K562 (cell line): ENCODE data around the gene RMND5B. TPM values are rescaled to one million over a fixed set of nuclear protein-coding genes. Genes with fewer than 3 reads are reported as not detected.

ENCODE experiments used
- ARID1B ChIP-seq: fragments of 450-650 bp; IDR thresholded peaks from 2 replicates; pipeline ENCODE4 v1.6.1; 2016; ENCODE audit warnings: antibody characterized with exemption, mild to moderate bottlenecking, inconsistent platforms
- E2F4 ChIP-seq: sonication (generic); formaldehyde crosslinking; IDR thresholded peaks from 2 replicates; pipeline ENCODE4 v1.8.0; 2022; ENCODE audit warnings: mild to moderate bottlenecking, low read depth, missing genetic modification reagents
- ELK3 ChIP-seq: fragments of 450-650 bp; formaldehyde crosslinking; IDR thresholded peaks from 2 replicates; pipeline ENCODE4 v1.4.0; 2020; ENCODE audit warnings: mild to moderate bottlenecking
- FOXP1 ChIP-seq: sonication (generic); formaldehyde crosslinking; IDR thresholded peaks from 2 replicates; pipeline ENCODE4 v1.8.0; 2022; ENCODE audit warnings: mild to moderate bottlenecking, missing genetic modification reagents
- HDAC1 ChIP-seq, 2 experiments: fragments of 450-650 bp; IDR thresholded peaks; 2 replicates each; pipeline ENCODE4 v1.6.1; 2016 to 2017; ENCODE audit warnings: inconsistent platforms in 1 of 2, mild to moderate bottlenecking in 1 of 2, moderate library complexity in 1 of 2
- HNRNPUL1 ChIP-seq: fragments of 200-400 bp; formaldehyde crosslinking; IDR thresholded peaks from 2 replicates; pipeline ENCODE4 v1.6.1; 2017; ENCODE audit warnings: low read length
- JUN ChIP-seq, 2 experiments: sonication (generic) in 1 of 2; formaldehyde crosslinking in 1 of 2; IDR thresholded peaks; 2 replicates each; pipeline versions ENCODE4 v1.6.1 to v1.8.0; 2012 to 2022; ENCODE audit warnings: borderline replicate concordance in 2 of 2, mild to moderate bottlenecking in 2 of 2, improper control_type of control experiment in 1 of 2, low read depth in 1 of 2, low read length in 1 of 2, missing genetic modification reagents in 1 of 2
- MED1 ChIP-seq: sonication (generic); formaldehyde crosslinking; IDR thresholded peaks from 2 replicates; pipeline ENCODE4 v1.8.1; 2023; ENCODE audit warnings: missing genetic modification reagents, borderline replicate concordance
- MEIS2 ChIP-seq: fragments of 450-650 bp; IDR thresholded peaks from 2 replicates; pipeline ENCODE4 v1.6.1; 2014; ENCODE audit warnings: mild to moderate bottlenecking; ENCODE audit not compliant: partially characterized antibody
- SAP30 ChIP-seq: fragments of 200-600 bp; sonication (generic); IDR thresholded peaks from 2 replicates; pipeline ENCODE4 v1.6.1; 2012; ENCODE audit warnings: borderline replicate concordance, low read depth, mild to moderate bottlenecking, moderate library complexity, low read length, control low read depth, inconsistent platforms; ENCODE audit not compliant: insufficient read depth, poor library complexity, severe bottlenecking
- SIN3A ChIP-seq, 2 experiments: fragments of 150-350 bp in 1 of 2; IDR thresholded peaks; 2 replicates each; pipeline ENCODE4 v1.6.1; 2011 to 2016; ENCODE audit warnings: borderline replicate concordance in 2 of 2, low read depth in 2 of 2, low read length in 2 of 2, mild to moderate bottlenecking in 2 of 2, moderate library complexity in 2 of 2; ENCODE audit not compliant: control insufficient read depth in 1 of 2
- SMARCA4 ChIP-seq: fragments of 450-650 bp; IDR thresholded peaks from 2 replicates; pipeline ENCODE4 v1.6.1; 2016
- SREBF1 ChIP-seq: fragments of 150-350 bp; IDR thresholded peaks from 2 replicates; pipeline ENCODE4 v1.6.1; 2014; ENCODE audit warnings: antibody characterized with exemption, low read depth, low read length, borderline replicate concordance
- TCFL5 ChIP-seq: fragments of 250-450 bp; sonication (Bioruptor Pico); conservative IDR thresholded peaks from 2 replicates; pipeline ENCODE4 v1.6.1; 2021; ENCODE audit warnings: mild to moderate bottlenecking, moderate library complexity, matching md5 sums
- ZNF445 ChIP-seq: fragments of 250-450 bp; sonication (Bioruptor Pico); IDR thresholded peaks from 2 replicates; pipeline ENCODE4 v1.4.0; 2020; ENCODE audit warnings: low read depth, mild to moderate bottlenecking, moderate library complexity
- polyA plus RNA-seq, 8 experiments: library from polyadenylated mRNA; depleted of rRNA in 4 of 8; stranded (reverse) in 5 of 8; unstranded in 3 of 8; fragments of >200 nt; fragmentation: Nextera tagmentation in 2 of 8; fragmentation: Illumina TruSeq in 1 of 8; extraction: Ambion mirVana in 2 of 8; extraction: Trizol in 1 of 8; gene quantifications; 2 replicates each; pipeline versions ENCODE4 v1.2.1 to v1.2.3, GENCODE V29; 2011 to 2014; ENCODE audit warnings: inconsistent platforms in 1 of 8, missing spikeins in 1 of 8
- total RNA-seq, 7 experiments: library from RNA; depleted of rRNA in 6 of 7; stranded (reverse); fragments of >200 nt in 6 of 7; fragmentation: Illumina TruSeq in 2 of 7; extraction: Trizol in 2 of 7; gene quantifications; 2 replicates each; pipeline versions ENCODE4 v1.2.1 to v1.2.3, GENCODE V29; 2011 to 2021; ENCODE audit warnings: low replicate concordance in 1 of 7
- TF ChIP-seq, protein P1 (sequence below), 2 experiments: fragments of 450-650 bp in 1 of 2; IDR thresholded peaks; 2 replicates each; pipeline ENCODE4 v1.6.1; 2011 to 2017; ENCODE audit warnings: low read depth in 2 of 2, antibody characterized with exemption in 1 of 2, borderline replicate concordance in 1 of 2, low read length in 1 of 2, mild to moderate bottlenecking in 1 of 2, mixed read lengths in 1 of 2; ENCODE audit not compliant: control insufficient read depth in 1 of 2
- TF ChIP-seq, protein P2 (sequence below): fragments of 250-450 bp; sonication (Bioruptor Pico); IDR thresholded peaks from 2 replicates; pipeline ENCODE4 v1.8.0; 2022; ENCODE audit warnings: inconsistent platforms, mild to moderate bottlenecking, moderate library complexity, borderline replicate concordance

Gene RMND5B
- total and polyA plus RNA-seq, 9 of the 15 experiments (the other 6 are each of a cell fraction or from before 2014, with no cell fraction given): 2.6 to 57.0 (median 28.3) TPM

DNA sequence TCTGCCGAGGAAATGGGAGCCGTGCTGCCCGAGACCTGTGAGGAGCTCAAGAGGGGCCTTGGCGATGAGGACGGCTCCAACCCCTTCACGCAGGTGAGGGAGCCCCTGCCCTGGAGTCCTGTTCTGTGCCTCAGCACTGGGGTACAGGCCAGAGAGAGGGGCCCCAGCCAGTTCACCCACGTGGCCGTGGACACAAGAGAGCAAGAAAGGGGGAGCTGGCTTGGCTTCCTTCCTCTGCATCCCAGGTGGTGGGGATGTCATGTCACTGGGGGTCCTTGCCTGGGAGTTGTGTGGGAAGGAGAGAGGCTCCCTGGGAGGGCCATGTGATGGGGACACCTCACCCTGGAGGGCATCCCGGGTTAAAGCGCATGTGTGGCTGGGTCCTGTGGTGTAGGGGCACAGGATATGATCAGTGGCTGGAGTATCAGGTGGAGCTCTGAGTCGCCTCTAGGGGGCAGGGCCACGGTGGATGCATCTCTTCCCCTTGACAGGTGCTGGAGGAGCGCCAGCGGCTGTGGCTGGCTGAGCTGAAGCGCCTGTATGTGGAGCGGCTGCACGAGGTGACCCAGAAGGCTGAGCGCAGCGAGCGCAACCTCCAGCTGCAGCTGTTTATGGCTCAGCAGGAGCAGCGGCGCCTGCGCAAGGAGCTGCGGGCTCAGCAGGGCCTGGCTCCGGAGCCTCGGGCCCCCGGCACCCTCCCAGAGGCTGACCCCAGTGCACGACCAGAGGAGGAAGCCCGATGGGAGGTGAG, 10.0 kb upstream of the RMND5B start (continued):
- TF ChIP-seq, protein P1, sequence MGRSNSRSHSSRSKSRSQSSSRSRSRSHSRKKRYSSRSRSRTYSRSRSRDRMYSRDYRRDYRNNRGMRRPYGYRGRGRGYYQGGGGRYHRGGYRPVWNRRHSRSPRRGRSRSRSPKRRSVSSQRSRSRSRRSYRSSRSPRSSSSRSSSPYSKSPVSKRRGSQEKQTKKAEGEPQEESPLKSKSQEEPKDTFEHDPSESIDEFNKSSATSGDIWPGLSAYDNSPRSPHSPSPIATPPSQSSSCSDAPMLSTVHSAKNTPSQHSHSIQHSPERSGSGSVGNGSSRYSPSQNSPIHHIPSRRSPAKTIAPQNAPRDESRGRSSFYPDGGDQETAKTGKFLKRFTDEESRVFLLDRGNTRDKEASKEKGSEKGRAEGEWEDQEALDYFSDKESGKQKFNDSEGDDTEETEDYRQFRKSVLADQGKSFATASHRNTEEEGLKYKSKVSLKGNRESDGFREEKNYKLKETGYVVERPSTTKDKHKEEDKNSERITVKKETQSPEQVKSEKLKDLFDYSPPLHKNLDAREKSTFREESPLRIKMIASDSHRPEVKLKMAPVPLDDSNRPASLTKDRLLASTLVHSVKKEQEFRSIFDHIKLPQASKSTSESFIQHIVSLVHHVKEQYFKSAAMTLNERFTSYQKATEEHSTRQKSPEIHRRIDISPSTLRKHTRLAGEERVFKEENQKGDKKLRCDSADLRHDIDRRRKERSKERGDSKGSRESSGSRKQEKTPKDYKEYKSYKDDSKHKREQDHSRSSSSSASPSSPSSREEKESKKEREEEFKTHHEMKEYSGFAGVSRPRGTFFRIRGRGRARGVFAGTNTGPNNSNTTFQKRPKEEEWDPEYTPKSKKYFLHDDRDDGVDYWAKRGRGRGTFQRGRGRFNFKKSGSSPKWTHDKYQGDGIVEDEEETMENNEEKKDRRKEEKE (IDR thresholded peaks at IDR 0.05; ENCODE audit: borderline replicate concordance in 1 of 2, control insufficient read depth in 1 of 2, low read depth in 2 of 2, low read length in 1 of 2): no peak
- TF ChIP-seq ZNF445: no peak
- no peak for TF ChIP-seq MED1
- TF ChIP-seq ELK3 (CRISPR knock-in tag): no peak
- no peak for TF ChIP-seq E2F4 (CRISPR knock-in tag)
- peak; percentile 69; the same call in 1 of the 2 replicates for TF ChIP-seq FOXP1
- TF ChIP-seq SREBF1: no peak
- TF ChIP-seq HNRNPUL1: no peak
- no peak for TF ChIP-seq TCFL5 (CRISPR knock-in tag)
- TF ChIP-seq, protein P2, sequence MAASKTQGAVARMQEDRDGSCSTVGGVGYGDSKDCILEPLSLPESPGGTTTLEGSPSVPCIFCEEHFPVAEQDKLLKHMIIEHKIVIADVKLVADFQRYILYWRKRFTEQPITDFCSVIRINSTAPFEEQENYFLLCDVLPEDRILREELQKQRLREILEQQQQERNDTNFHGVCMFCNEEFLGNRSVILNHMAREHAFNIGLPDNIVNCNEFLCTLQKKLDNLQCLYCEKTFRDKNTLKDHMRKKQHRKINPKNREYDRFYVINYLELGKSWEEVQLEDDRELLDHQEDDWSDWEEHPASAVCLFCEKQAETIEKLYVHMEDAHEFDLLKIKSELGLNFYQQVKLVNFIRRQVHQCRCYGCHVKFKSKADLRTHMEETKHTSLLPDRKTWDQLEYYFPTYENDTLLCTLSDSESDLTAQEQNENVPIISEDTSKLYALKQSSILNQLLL (CRISPR knock-in tag): no peak
- peak; percentile 95 for TF ChIP-seq MEIS2
- TF ChIP-seq JUN (IDR thresholded peaks at IDR 0.05; ENCODE audit: borderline replicate concordance, low read depth, low read length): no peak
- no peak for TF ChIP-seq JUN (CRISPR knock-in tag; IDR thresholded peaks at IDR 0.05; ENCODE audit: borderline replicate concordance)
- TF ChIP-seq ARID1B: peak; percentile 20; the same call in 1 of the 2 replicates
- no peak for TF ChIP-seq SMARCA4
- peak; percentile 57 for TF ChIP-seq SAP30
- peak in 1 of 2 experiments; percentile 72; a peak in 1 of 4 replicates for TF ChIP-seq HDAC1 (IDR thresholded peaks at IDR 0.05)
- peak in 1 of 2 experiments; percentile 75; a peak in 1 of 4 replicates for TF ChIP-seq SIN3A (IDR thresholded peaks at IDR 0.05; ENCODE audit: borderline replicate concordance in 2 of 2, control insufficient read depth in 1 of 2, low read depth in 2 of 2, low read length in 2 of 2)
